ENCODE measurements around the gene TDRKH.

TDRKH gene

GRCh38 chr1:151817353-151817730, 27.0 kb upstream of the TDRKH start:
- Histone ChIP-seq H3K4me2 (ENCODE audit: low read depth, low read length) (no peak overlapping the region), H3K9me3 (replicated peaks; ENCODE audit: insufficient read depth, low read length) (no peaks in the 10 kb centered on the region), H3K4me3 (ENCODE audit: low read length) (no peak overlapping the region), H2AFZ (ENCODE audit: low read length) (no peak overlapping the region), H4K20me1 (ENCODE audit: insufficient read depth, low read length) (no peaks in the 10 kb centered on the region), H3K9me2 (replicated peaks; ENCODE audit: insufficient read depth, low read length) (no peaks in the 10 kb centered on the region), H3K36me3 (replicated peaks; ENCODE audit: insufficient read depth, low read length) (no peaks in the 10 kb centered on the region), H3K27me3 (replicated peaks; ENCODE audit: insufficient read depth, low read length) (no peaks in the 10 kb centered on the region), H3K79me2 (ENCODE audit: low read length) (no peaks in the 10 kb centered on the region), H3K27ac (ENCODE audit: low read length) (no peak overlapping the region), H3F3A (ENCODE audit: insufficient read depth, low read length) (no peaks in the 10 kb centered on the region; the same call in 1 of the 2 replicates), H3K4me1 (ENCODE audit: low read length) (peaks cover 54% of the 10 kb centered on the region), H3K9ac (ENCODE audit: low read length) (no peak overlapping the region)
- DNase-seq, result no peak
- TF ChIP-seq EZH2 (optimal IDR thresholded peaks at IDR 0.05; ENCODE audit: low read depth, low read length) (no peak), EZH2phosphoT487 (IDR thresholded peaks at IDR 0.05; ENCODE audit: low read length) (no peak)
- TF ChIP-seq, protein P1, sequence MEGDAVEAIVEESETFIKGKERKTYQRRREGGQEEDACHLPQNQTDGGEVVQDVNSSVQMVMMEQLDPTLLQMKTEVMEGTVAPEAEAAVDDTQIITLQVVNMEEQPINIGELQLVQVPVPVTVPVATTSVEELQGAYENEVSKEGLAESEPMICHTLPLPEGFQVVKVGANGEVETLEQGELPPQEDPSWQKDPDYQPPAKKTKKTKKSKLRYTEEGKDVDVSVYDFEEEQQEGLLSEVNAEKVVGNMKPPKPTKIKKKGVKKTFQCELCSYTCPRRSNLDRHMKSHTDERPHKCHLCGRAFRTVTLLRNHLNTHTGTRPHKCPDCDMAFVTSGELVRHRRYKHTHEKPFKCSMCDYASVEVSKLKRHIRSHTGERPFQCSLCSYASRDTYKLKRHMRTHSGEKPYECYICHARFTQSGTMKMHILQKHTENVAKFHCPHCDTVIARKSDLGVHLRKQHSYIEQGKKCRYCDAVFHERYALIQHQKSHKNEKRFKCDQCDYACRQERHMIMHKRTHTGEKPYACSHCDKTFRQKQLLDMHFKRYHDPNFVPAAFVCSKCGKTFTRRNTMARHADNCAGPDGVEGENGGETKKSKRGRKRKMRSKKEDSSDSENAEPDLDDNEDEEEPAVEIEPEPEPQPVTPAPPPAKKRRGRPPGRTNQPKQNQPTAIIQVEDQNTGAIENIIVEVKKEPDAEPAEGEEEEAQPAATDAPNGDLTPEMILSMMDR (IDR thresholded peaks at IDR 0.05; ENCODE audit: low read length), result no peak

DNA sequence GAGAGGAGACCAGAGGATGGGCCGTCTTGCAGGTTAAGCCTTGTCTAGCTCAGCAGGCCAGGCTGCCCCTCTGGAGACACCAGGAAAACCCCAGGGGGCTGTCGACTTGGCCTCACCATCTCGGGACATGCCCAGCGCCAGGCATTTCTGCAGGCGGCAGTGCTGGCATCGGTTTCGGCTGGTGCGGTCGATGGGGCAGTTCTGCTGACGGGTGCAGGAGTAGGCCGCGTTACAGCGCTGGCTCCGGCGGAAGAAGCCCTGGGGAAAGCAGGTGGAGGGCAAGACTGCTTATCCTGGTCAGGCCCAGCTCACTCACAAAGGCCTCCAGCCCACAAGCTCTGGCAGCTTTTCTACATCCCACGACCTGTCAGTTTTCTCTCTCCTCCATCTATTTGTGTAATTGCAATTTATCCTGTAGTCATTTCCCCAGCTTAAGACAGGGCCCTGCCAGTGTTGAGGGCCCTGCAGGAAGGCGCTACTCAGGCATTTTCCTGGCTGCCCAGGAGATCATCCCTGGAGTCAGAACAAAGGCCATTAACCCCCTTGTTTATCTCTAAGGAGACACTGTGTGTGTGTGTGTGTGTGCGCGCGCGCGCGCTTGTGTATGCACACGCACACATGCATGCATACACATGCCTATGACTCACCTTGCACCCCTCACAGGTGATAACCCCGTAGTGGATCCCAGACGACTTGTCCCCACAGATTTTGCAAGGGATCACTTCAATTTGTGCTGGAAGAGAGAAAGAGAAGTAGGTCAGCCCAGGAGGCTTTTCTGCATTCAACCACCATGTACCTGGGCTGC, 26.4 kb upstream of the TDRKH start:
- H3K9me3 ChIP-seq (replicated peaks; ENCODE audit: insufficient read depth, low read length), result no peaks in the 10 kb centered on the region
- TF ChIP-seq EZH2 (optimal IDR thresholded peaks at IDR 0.05; ENCODE audit: low read depth, low read length), result no peak
- TF ChIP-seq, protein P1 (IDR thresholded peaks at IDR 0.05; ENCODE audit: low read length), result no peak
- no peak for TF ChIP-seq EZH2phosphoT487 (IDR thresholded peaks at IDR 0.05; ENCODE audit: low read length)
- no peaks in the 10 kb centered on the region for H3K27me3 ChIP-seq (replicated peaks; ENCODE audit: insufficient read depth, low read length)
- H3K4me3 ChIP-seq (ENCODE audit: low read length), result no peak overlapping the region
- no peaks in the 10 kb centered on the region for H3K9me2 ChIP-seq (replicated peaks; ENCODE audit: insufficient read depth, low read length)
- no peaks in the 10 kb centered on the region for H3K36me3 ChIP-seq (replicated peaks; ENCODE audit: insufficient read depth, low read length)
- H4K20me1 ChIP-seq (ENCODE audit: insufficient read depth, low read length), result no peaks in the 10 kb centered on the region
- no peaks in the 10 kb centered on the region; the same call in 1 of the 2 replicates for H3F3A ChIP-seq (ENCODE audit: insufficient read depth, low read length)
- peak overlapping the region; percentile 60; the same call in 1 of the 2 replicates for H3K27ac ChIP-seq (ENCODE audit: low read length)
- peak overlapping the region; percentile 68; the same call in 1 of the 2 replicates for H3K4me2 ChIP-seq (ENCODE audit: low read depth, low read length)
- no peak overlapping the region for H3K9ac ChIP-seq (ENCODE audit: low read length)
- H3K4me1 ChIP-seq (ENCODE audit: low read length), result peaks cover 54% of the 10 kb centered on the region
- H2AFZ ChIP-seq (ENCODE audit: low read length), result no peak overlapping the region
- no peak for DNase-seq
- no peaks in the 10 kb centered on the region for H3K79me2 ChIP-seq (ENCODE audit: low read length)

GRCh38 chr1:151815716-151816327, 25.5 kb upstream of the TDRKH start:
- TF ChIP-seq EZH2phosphoT487 (IDR thresholded peaks at IDR 0.05; ENCODE audit: low read length) (no peak), EZH2 (optimal IDR thresholded peaks at IDR 0.05; ENCODE audit: low read depth, low read length) (no peak)
- TF ChIP-seq, protein P1 (IDR thresholded peaks at IDR 0.05; ENCODE audit: low read length), result no peak
- Histone ChIP-seq H3F3A (ENCODE audit: insufficient read depth, low read length) (no peaks in the 10 kb centered on the region; the same call in 1 of the 2 replicates), H3K4me3 (ENCODE audit: low read length) (peak overlapping the region; percentile 7; the same call in 1 of the 2 replicates), H3K36me3 (replicated peaks; ENCODE audit: insufficient read depth, low read length) (no peaks in the 10 kb centered on the region), H3K9me3 (replicated peaks; ENCODE audit: insufficient read depth, low read length) (no peaks in the 10 kb centered on the region), H3K27me3 (replicated peaks; ENCODE audit: insufficient read depth, low read length) (no peaks in the 10 kb centered on the region), H3K27ac (ENCODE audit: low read length) (peak overlapping the region; percentile 60), H2AFZ (ENCODE audit: low read length) (peak overlapping the region; percentile 67), H3K79me2 (ENCODE audit: low read length) (no peaks in the 10 kb centered on the region), H3K9ac (ENCODE audit: low read length) (peak overlapping the region; percentile 57), H3K9me2 (replicated peaks; ENCODE audit: insufficient read depth, low read length) (no peaks in the 10 kb centered on the region), H3K4me1 (ENCODE audit: low read length) (peaks cover 48% of the 10 kb centered on the region), H3K4me2 (ENCODE audit: low read depth, low read length) (peak overlapping the region; percentile 68), H4K20me1 (ENCODE audit: insufficient read depth, low read length) (no peaks in the 10 kb centered on the region)
- DNase-seq, result peak; percentile 92

All from MM.1S (cell line).